Lower lobe of right lung (tissue), 2 donors: ENCODE measurements around the gene TSPEAR. TPM values are rescaled to one million over a fixed set of nuclear protein-coding genes. Genes with fewer than 3 reads are reported as not detected.

Experiments used
- ATAC-seq, 2 donors: fragments of 200-7000 bp; cut with Tn5 transposase; one replicate each; pipeline ENCODE4 v1.9.1; 2020 to 2022; ENCODE audit warnings: mild to moderate bottlenecking in 2 of 2, moderate library complexity in 2 of 2
- DNase-seq: peaks from one replicate; pipeline ENCODE4 v3.0.0-alpha.2; 2020
- H3K27ac ChIP-seq: fragments of 200-600 bp; one replicate; pipeline ENCODE4 v1.8.0; 2022
- H3K27me3 ChIP-seq: fragments of 200-600 bp; one replicate; pipeline ENCODE4 v1.8.0; 2022; ENCODE audit warnings: low read depth
- H3K36me3 ChIP-seq: fragments of 200-600 bp; one replicate; pipeline ENCODE4 v1.8.0; 2022; ENCODE audit warnings: mild to moderate bottlenecking
- H3K4me1 ChIP-seq: fragments of 200-600 bp; one replicate; pipeline ENCODE4 v1.8.0; 2022
- H3K4me3 ChIP-seq: fragments of 200-600 bp; one replicate; pipeline ENCODE4 v1.8.0; 2022; ENCODE audit warnings: mild to moderate bottlenecking
- H3K9me3 ChIP-seq: fragments of 200-600 bp; one replicate; pipeline ENCODE4 v1.8.0; 2022
- intact Hi-C: fragments of 100-400 bp; cut with DNase I; formaldehyde crosslinking; loops from one replicate; pipeline ENCODE4 v1.11.0; 2022
- total RNA-seq: library from RNA; stranded (reverse); fragmentation: NEBNext Ultra II Directional; extraction: Animal tissue kit (Norgen Biotek cat#: 25700); gene quantifications from one replicate; pipeline ENCODE4 v1.2.1, GENCODE V29; 2021
- TF ChIP-seq, protein P1 (sequence below): fragments of 200-600 bp; IDR thresholded peaks from one replicate; pipeline ENCODE4 v1.8.0; 2022; ENCODE audit warnings: antibody characterized with exemption, mild to moderate bottlenecking
- donor health status: DM: no; HTN: yes; CAD: no; lungs with severe emphysema.

TSPEAR gene
- total RNA-seq, 1 donor from 2014 or later, result 0.27 TPM

GRCh38 chr21:44454747-44455523 is 256.4 kb downstream of the TSPEAR start, which contains the start of gene LRRC3:
TSS of gene LRRC3 (plus strand) at chr21:44455510. CDS start at chr21:44456645, 1,135 bp downstream.
- ATAC-seq (peak; percentile 91 to 92), DNase-seq (peak; percentile 93)
- Histone ChIP-seq H3K27me3 (peaks cover 3% of the 10 kb centered on the region), H3K4me1 (peaks cover 11% of the 10 kb centered on the region), H3K36me3 (no peaks in the 10 kb centered on the region), H3K27ac (peak within 1 kb of the TSS; percentile 18), H3K4me3 (peak within 1 kb of the TSS; percentile 71), H3K9me3 (no peaks in the 10 kb centered on the region)
- intact Hi-C loops, result no loop called here
- TF ChIP-seq, protein P1, sequence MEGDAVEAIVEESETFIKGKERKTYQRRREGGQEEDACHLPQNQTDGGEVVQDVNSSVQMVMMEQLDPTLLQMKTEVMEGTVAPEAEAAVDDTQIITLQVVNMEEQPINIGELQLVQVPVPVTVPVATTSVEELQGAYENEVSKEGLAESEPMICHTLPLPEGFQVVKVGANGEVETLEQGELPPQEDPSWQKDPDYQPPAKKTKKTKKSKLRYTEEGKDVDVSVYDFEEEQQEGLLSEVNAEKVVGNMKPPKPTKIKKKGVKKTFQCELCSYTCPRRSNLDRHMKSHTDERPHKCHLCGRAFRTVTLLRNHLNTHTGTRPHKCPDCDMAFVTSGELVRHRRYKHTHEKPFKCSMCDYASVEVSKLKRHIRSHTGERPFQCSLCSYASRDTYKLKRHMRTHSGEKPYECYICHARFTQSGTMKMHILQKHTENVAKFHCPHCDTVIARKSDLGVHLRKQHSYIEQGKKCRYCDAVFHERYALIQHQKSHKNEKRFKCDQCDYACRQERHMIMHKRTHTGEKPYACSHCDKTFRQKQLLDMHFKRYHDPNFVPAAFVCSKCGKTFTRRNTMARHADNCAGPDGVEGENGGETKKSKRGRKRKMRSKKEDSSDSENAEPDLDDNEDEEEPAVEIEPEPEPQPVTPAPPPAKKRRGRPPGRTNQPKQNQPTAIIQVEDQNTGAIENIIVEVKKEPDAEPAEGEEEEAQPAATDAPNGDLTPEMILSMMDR, result no peak

- ATAC-seq, result no peak
Measured at GRCh38 chr21:44454058-44454457, 257.3 kb downstream of the TSPEAR start.

GRCh38 chr21:44453120-44453519 is 258.3 kb downstream of the TSPEAR start:
- no peak overlapping the region for H3K27ac ChIP-seq
- H3K27me3 ChIP-seq, result peaks cover 14% of the 10 kb centered on the region
- TF ChIP-seq, protein P1, result no peak
- H3K9me3 ChIP-seq, result no peaks in the 10 kb centered on the region
- H3K4me1 ChIP-seq, result peaks cover 11% of the 10 kb centered on the region
- intact Hi-C loops, result no loop called here
- DNase-seq, result no peak
- H3K36me3 ChIP-seq, result no peaks in the 10 kb centered on the region
- no peak overlapping the region for H3K4me3 ChIP-seq
- ATAC-seq, result no peak

More at GRCh38 chr21:44454058-44454457, 257.3 kb downstream of the TSPEAR start:
- Histone ChIP-seq H3K4me1 (peaks cover 11% of the 10 kb centered on the region), H3K27ac (no peak overlapping the region), H3K4me3 (no peak overlapping the region), H3K27me3 (peaks cover 7% of the 10 kb centered on the region), H3K36me3 (no peaks in the 10 kb centered on the region), H3K9me3 (no peaks in the 10 kb centered on the region)
- DNase-seq, result no peak
- intact Hi-C loops, result no loop called here
- TF ChIP-seq, protein P1, result no peak

GRCh38 chr21:44450999-44451398 is 260.4 kb downstream of the TSPEAR start:
- ATAC-seq (no peak), DNase-seq (no peak)
- intact Hi-C loops, result no loop called here
- H3K9me3 ChIP-seq, result no peaks in the 10 kb centered on the region
- peaks cover 2% of the 10 kb centered on the region for H3K4me1 ChIP-seq
- no peak overlapping the region for H3K27ac ChIP-seq
- no peaks in the 10 kb centered on the region for H3K36me3 ChIP-seq
- peaks cover 20% of the 10 kb centered on the region for H3K27me3 ChIP-seq
- no peak overlapping the region for H3K4me3 ChIP-seq
- TF ChIP-seq, protein P1, result no peak

DNA sequence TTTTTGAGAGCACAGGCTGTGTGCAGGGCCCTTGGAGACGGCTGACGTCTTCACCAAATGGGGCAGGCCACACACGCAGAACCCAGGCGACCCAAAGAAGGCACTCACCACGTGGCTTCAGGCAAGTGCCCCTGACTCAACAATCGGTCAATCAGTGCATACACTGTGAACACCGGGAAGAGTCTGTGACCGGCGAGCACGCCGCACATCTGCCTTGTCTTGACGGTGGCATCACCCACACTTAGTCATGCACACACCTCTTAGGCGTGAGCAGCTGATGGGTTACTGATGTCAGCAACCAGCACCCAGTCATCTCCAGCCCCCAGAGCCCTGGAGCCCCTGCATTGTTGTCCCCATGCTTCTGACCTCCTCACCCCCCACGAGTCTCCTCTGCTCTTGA is 261.0 kb downstream of the TSPEAR start:
- DNase-seq (no peak), ATAC-seq (no peak)
- intact Hi-C loops, result no loop called here
- Histone ChIP-seq H3K36me3 (no peaks in the 10 kb centered on the region), H3K27ac (no peak overlapping the region), H3K4me3 (no peak overlapping the region), H3K4me1 (no peaks in the 10 kb centered on the region), H3K9me3 (no peaks in the 10 kb centered on the region), H3K27me3 (peaks cover 22% of the 10 kb centered on the region)
- TF ChIP-seq, protein P1, result no peak
